Measurements from ENCODE around the gene MGAT4B. TPM values are rescaled to one million over a fixed set of nuclear protein-coding genes. Genes with fewer than 3 reads are reported as not detected.
"Not testable (repeated sequence)": the region's sequence is repeated elsewhere in the genome, so short reads cannot be mapped to it uniquely, and the experiment has no call there.

The MGAT4B gene
- total RNA-seq, 2 donors from 2014 or later = 332 to 540 TPM

DNA sequence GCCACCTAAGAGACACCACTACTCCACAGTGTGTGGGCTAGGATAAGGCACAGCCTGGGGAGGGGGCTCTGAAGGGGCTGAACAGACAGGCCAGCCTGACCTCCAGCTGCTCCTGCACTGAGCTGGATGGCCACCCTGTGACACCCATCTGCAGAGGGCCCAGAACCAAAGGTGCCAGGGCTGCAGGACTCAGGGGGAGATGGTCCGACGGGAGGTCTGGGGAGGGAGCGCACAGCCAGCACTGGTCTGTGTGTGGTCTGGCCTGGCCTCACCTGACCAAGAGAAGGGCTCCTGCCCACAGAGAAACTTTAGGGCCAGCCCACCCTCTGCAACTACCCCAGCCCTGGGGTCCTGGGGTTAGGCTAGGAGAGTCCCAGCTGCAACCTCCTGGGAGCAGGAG, 12.1 kb downstream of the MGAT4B start:
- TF ChIP-seq, protein P1, sequence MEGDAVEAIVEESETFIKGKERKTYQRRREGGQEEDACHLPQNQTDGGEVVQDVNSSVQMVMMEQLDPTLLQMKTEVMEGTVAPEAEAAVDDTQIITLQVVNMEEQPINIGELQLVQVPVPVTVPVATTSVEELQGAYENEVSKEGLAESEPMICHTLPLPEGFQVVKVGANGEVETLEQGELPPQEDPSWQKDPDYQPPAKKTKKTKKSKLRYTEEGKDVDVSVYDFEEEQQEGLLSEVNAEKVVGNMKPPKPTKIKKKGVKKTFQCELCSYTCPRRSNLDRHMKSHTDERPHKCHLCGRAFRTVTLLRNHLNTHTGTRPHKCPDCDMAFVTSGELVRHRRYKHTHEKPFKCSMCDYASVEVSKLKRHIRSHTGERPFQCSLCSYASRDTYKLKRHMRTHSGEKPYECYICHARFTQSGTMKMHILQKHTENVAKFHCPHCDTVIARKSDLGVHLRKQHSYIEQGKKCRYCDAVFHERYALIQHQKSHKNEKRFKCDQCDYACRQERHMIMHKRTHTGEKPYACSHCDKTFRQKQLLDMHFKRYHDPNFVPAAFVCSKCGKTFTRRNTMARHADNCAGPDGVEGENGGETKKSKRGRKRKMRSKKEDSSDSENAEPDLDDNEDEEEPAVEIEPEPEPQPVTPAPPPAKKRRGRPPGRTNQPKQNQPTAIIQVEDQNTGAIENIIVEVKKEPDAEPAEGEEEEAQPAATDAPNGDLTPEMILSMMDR (IDR thresholded peaks at IDR 0.05) = no peak
- intact Hi-C loops (cut with DNase I) = no loop called here
- H3K27me3 ChIP-seq = no peaks in the 10 kb centered on the region
- peak overlapping the region in 1 of 2 donors; percentile 52 for H3K9ac ChIP-seq (ENCODE audit: low read depth in 2 of 2, low read length in 2 of 2)
- peaks cover 15% of the 10 kb centered on the region for H3K36me3 ChIP-seq
- no peaks in the 10 kb centered on the region for H3K9me3 ChIP-seq
- no peak for DNase-seq
- H3K27ac ChIP-seq = no peak overlapping the region
- H3K4me1 ChIP-seq = peaks cover 4% of the 10 kb centered on the region
- no peak overlapping the region for H3K4me3 ChIP-seq

DNA sequence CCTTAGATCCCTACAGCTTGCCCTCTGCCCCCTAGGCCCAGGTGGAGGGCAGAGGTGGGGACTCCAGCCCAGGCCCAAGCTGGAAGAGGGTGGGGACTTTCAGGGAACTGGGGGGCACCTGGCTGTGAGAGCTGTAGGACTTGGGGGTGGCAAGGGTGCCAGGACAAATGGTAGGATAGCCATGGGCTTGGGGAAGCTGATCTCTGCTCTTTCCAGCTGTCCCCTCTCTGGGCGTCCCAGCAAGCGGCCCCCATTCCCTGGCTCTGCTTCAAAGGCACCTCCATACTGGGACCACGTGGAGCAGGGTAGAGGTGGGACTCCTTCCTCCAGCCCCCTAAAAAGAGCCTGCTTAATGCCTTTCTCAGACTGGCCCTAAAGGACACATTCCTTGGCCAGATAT, 12.5 kb downstream of the MGAT4B start:
- no peak for DNase-seq
- Histone ChIP-seq H3K27ac (no peak overlapping the region), H3K9ac (ENCODE audit: low read depth in 2 of 2, low read length in 2 of 2) (peak overlapping the region; percentile 44 to 52), H3K4me3 (no peak overlapping the region), H3K4me1 (peaks cover 4% of the 10 kb centered on the region), H3K27me3 (no peaks in the 10 kb centered on the region), H3K36me3 (peaks cover 12% of the 10 kb centered on the region), H3K9me3 (no peaks in the 10 kb centered on the region)
- TF ChIP-seq, protein P1 (IDR thresholded peaks at IDR 0.05) = no peak
- intact Hi-C loops (cut with DNase I) = no loop called here

DNA sequence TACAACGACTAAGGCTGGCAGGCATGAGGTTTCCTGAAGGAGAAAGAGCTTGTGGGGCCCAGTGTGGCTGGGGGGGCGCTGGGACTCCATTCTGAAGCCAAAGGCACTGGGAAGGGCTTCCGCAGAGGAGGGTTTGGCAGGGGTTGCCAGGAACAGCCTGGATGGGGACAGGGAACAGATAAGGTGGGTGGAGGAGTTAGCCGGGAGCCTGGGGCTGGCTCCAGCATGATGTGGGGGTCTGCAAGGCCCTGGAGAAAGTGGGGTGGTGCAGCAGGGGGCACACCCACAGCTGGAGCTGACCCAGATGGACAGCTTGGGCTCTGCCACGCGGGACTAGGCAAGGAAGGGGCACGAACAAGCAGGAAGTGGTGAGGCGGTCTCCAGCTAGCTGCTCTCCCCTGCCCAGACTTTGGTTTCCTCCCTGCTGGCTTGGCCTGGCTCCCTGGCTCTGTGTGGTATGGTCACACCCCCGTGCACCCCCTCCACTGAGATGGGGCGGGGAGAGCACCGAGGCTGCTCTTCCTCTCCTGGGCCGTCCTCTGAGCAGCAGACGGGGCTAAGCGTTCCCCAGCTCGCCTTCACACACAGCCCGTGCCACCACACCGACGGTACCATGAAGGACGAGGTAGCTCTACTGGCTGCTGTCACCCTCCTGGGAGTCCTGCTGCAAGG, 13.1 kb downstream of the MGAT4B start, which contains the start of gene LTC4S:
TSS of gene LTC4S (plus strand) at position 519 of the 672 bp plus-strand sequence. CDS start at position 614, 95 bp downstream.
- Histone ChIP-seq H3K36me3 (peaks cover 10% of the 10 kb centered on the region), H3K27ac (peak within 1 kb of the TSS; percentile 11), H3K27me3 (no peaks in the 10 kb centered on the region), H3K9ac (ENCODE audit: low read depth in 2 of 2, low read length in 2 of 2) (peak within 1 kb of the TSS; percentile 44 to 52), H3K9me3 (no peaks in the 10 kb centered on the region), H3K4me3 (no peak within 1 kb of the TSS), H3K4me1 (peaks cover 4% of the 10 kb centered on the region)
- peak; percentile 67 for DNase-seq
- intact Hi-C loops (cut with DNase I) = no loop called here
- TF ChIP-seq, protein P1 (IDR thresholded peaks at IDR 0.05) = no peak

DNA sequence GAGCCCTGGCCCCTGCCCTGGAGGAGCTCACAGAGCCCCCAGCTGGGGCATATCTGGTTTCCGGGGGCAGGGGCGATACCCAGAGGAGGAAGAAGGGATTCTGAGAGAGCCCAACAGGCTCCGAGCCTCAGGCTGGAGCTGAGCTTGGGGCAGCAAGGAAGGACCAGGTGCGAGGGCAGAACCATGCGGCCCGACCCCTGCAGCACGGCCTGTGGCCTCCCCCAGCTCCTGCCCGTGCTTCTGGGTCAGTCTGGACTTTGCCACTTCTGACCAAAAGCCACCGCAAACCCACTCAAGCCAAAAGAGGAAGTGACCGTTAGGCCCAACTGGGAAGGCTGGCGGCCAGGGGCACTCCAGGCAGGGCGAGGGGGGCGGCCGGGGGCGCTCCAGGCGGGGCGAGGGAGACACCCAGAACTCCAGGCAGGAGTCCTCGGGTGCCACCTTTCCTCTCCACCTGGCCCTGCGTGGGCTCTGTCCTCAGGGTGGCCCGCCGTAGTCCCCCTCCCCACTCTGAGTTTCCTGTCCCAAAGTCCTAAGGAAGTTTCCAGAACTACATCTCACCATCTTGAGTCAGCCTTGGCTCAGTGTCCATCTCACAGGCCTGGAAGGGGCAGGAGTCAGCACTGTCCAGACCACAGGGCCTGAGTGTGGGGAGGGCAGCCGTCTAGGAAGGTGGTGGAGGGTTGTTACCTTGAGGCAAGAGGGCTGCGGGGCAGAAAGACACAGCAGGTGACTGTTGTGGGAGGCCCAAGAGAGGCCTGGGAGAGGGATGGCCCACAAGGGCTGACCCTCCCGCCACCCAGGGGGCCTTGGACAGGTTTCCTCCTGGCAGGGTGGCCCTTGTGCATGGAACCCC, 13.8 kb downstream of the MGAT4B start:
- H3K9ac ChIP-seq (ENCODE audit: low read depth in 2 of 2, low read length in 2 of 2) = no peak overlapping the region
- H3K27ac ChIP-seq = peak overlapping the region; percentile 17
- peak; percentile 38 for DNase-seq
- H3K36me3 ChIP-seq = peaks cover 2% of the 10 kb centered on the region
- no peak overlapping the region for H3K4me3 ChIP-seq
- peaks cover 4% of the 10 kb centered on the region for H3K4me1 ChIP-seq
- TF ChIP-seq, protein P1 (IDR thresholded peaks at IDR 0.05) = no peak
- H3K27me3 ChIP-seq = no peaks in the 10 kb centered on the region
- H3K9me3 ChIP-seq = no peaks in the 10 kb centered on the region
- intact Hi-C loops (cut with DNase I) = no loop called here

DNA sequence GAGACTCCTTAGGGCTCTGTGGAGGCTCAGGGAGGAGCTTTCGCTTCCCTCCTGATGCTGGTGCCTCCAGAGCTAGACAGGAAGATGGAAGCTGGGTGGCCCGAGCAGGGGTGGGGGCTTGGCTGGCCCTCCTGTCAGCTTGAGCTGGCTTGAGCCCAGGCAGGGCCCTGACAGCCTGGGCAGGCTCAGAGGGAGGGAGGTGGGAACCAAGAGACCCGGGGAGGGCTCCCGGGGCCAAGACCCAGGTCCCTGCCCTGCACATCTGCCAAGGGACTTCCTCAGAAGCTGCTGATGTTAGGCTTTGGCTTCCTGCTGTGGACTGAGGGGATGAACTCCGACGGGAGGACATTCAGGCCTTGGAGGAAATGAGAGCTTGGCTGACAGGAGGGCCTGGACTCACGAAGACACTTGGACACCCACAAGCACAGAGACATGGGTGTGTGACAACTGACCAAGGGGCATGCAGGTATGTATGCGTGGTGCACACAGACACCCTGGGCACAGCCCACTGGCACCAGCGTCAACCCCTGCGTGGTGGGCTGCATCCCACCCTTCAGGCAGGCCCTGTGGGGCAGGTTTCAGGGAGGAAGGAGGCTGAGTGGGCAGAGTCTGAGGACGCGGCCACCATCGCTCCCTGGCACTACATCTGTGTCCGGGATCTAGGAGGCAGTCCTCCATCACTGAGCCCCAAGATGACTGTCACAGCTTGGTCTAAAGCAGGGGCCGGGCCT, 14.6 kb downstream of the MGAT4B start:
- H3K4me1 ChIP-seq = peaks cover 4% of the 10 kb centered on the region
- DNase-seq = no peak
- TF ChIP-seq, protein P1 (IDR thresholded peaks at IDR 0.05) = no peak
- H3K27ac ChIP-seq = peak overlapping the region; percentile 17
- no peaks in the 10 kb centered on the region for H3K27me3 ChIP-seq
- intact Hi-C loops (cut with DNase I) = no loop called here
- no peak overlapping the region for H3K4me3 ChIP-seq
- H3K9me3 ChIP-seq = no peaks in the 10 kb centered on the region
- H3K9ac ChIP-seq (ENCODE audit: low read depth in 2 of 2, low read length in 2 of 2) = no peak overlapping the region
- no peaks in the 10 kb centered on the region for H3K36me3 ChIP-seq

DNA sequence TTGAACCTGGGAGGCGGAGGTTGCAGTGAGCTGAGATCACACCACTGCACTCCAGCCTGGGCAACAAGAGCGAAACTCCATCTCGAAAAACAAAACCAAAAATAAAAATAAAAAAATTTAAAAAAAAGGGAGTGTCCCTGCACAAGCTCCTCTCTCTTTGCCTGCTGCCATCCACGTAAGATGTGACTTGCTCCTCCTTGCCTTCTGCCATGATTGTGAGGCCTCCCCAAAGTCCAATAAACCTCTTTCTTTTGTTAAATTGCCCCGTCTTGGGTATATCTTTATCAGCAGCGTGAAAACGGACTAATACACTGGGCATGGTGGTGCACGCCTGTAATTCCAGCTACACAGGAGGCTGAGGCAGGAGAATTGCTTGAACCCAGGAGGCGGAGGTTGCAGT, 17.4 kb downstream of the MGAT4B start:
- H3K9ac ChIP-seq (ENCODE audit: low read depth in 2 of 2, low read length in 2 of 2); H3K9me3 ChIP-seq; H3K27ac ChIP-seq; H3K27me3 ChIP-seq; DNase-seq; H3K4me1 ChIP-seq; H3K4me3 ChIP-seq; H3K36me3 ChIP-seq; intact Hi-C loops (cut with DNase I): not testable (repeated sequence)

Data from colonic mucosa (tissue), 4 donors.